Activated T-cell treated with anti-CD3 and anti-CD28 coated beads, Interleukin-2, amount 50 U/mL, for 24 hours (primary cell): Measurements from ENCODE around the gene IGFBP4.

Experiments
- DNase-seq: peaks from one replicate; pipeline ENCODE4 v3.0.0-alpha.2; 2020
- H3K27ac Mint-ChIP-seq: 2 replicates; pipeline ENCODE4 v1.8.0; 2020; ENCODE audit warnings: mild to moderate bottlenecking, mixed read lengths
- H3K27me3 Mint-ChIP-seq: 2 replicates; pipeline ENCODE4 v1.8.0; 2020; ENCODE audit warnings: mixed read lengths
- H3K36me3 Mint-ChIP-seq: 2 replicates; pipeline ENCODE4 v1.8.0; 2020; ENCODE audit warnings: low read depth, mixed read lengths
- H3K4me1 Mint-ChIP-seq: 2 replicates; pipeline ENCODE4 v1.8.0; 2020; ENCODE audit warnings: low read depth, mixed read lengths
- H3K4me3 Mint-ChIP-seq: 2 replicates; pipeline ENCODE4 v1.8.0; 2020; ENCODE audit warnings: mild to moderate bottlenecking, moderate library complexity, mixed read lengths
- H3K9me3 Mint-ChIP-seq: 2 replicates; pipeline ENCODE4 v1.8.0; 2020; ENCODE audit warnings: mixed read lengths

Gene IGFBP4

GRCh38 chr17:40496634-40497420 lies 53.6 kb downstream of the IGFBP4 start:
- Mint-ChIP-seq H3K36me3 (no peaks in the 10 kb centered on the region), H3K9me3 (no peaks in the 10 kb centered on the region), H3K4me1 (peaks cover 6% of the 10 kb centered on the region), H3K4me3 (no peak overlapping the region), H3K27me3 (peaks cover 3% of the 10 kb centered on the region), H3K27ac (no peak overlapping the region)
- DNase-seq: no peak

GRCh38 chr17:40497695-40498094 lies 54.4 kb downstream of the IGFBP4 start:
- H3K27me3 Mint-ChIP-seq: peaks cover 3% of the 10 kb centered on the region
- no peak for DNase-seq
- H3K27ac Mint-ChIP-seq: no peak overlapping the region
- H3K4me1 Mint-ChIP-seq: peaks cover 5% of the 10 kb centered on the region
- no peaks in the 10 kb centered on the region for H3K36me3 Mint-ChIP-seq
- H3K9me3 Mint-ChIP-seq: no peaks in the 10 kb centered on the region
- H3K4me3 Mint-ChIP-seq: no peak overlapping the region

- no peaks in the 10 kb centered on the region for H3K36me3 Mint-ChIP-seq
- H3K4me1 Mint-ChIP-seq: peaks cover 5% of the 10 kb centered on the region
- no peak overlapping the region for H3K4me3 Mint-ChIP-seq
- DNase-seq: no peak
- no peaks in the 10 kb centered on the region for H3K9me3 Mint-ChIP-seq
- no peak overlapping the region for H3K27ac Mint-ChIP-seq
- peaks cover 3% of the 10 kb centered on the region for H3K27me3 Mint-ChIP-seq
These were observed 55.2 kb downstream of the IGFBP4 start for GRCh38 chr17:40498281-40499084.

- Mint-ChIP-seq H3K4me3 (no peak overlapping the region), H3K36me3 (no peaks in the 10 kb centered on the region), H3K9me3 (no peaks in the 10 kb centered on the region), H3K4me1 (no peaks in the 10 kb centered on the region), H3K27ac (no peak overlapping the region), H3K27me3 (peaks cover 3% of the 10 kb centered on the region)
- DNase-seq: no peak
These were observed 56.4 kb downstream of the IGFBP4 start for GRCh38 chr17:40499551-40500189.

DNA sequence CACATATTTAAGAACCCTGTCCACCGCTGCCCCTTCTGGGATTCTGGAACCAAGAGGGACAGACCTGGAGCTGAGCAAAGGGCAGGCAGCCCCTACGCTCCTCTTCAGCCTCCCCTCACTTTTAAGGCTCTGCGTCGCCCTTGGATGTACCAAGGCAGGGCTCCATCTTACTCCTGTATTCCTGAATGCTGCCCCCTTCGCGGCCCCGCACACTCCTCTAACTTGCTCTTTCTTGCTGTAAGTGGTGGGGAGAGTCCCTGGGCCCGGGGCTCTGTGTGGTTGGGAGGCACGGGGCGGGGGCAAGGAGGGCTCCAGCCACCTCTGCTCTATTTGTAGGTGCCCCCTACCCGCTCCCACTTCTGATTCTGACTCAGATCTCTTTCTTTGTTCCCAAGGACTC lies 56.9 kb downstream of the IGFBP4 start:
- H3K4me1 Mint-ChIP-seq: no peaks in the 10 kb centered on the region

GRCh38 chr17:40500709-40501108 lies 57.5 kb downstream of the IGFBP4 start:
- H3K4me1 Mint-ChIP-seq: no peaks in the 10 kb centered on the region
- no peaks in the 10 kb centered on the region for H3K9me3 Mint-ChIP-seq
- no peaks in the 10 kb centered on the region for H3K36me3 Mint-ChIP-seq
- H3K27me3 Mint-ChIP-seq: peaks cover 3% of the 10 kb centered on the region
- no peak overlapping the region for H3K27ac Mint-ChIP-seq
- DNase-seq: no peak
- H3K4me3 Mint-ChIP-seq: no peak overlapping the region

More for the DNA sequence above, 56.9 kb downstream of the IGFBP4 start:
- Mint-ChIP-seq H3K27me3 (peaks cover 3% of the 10 kb centered on the region), H3K4me3 (no peak overlapping the region), H3K36me3 (no peaks in the 10 kb centered on the region), H3K9me3 (no peaks in the 10 kb centered on the region), H3K27ac (no peak overlapping the region)
- no peak for DNase-seq

GRCh38 chr17:40501499-40501911 lies 58.3 kb downstream of the IGFBP4 start, which contains the start of gene TNS4:
TSS of gene TNS4 (minus strand) at chr17:40501623. CDS start at chr17:40496425, 5,198 bp downstream.
- Mint-ChIP-seq H3K27me3 (peaks cover 3% of the 10 kb centered on the region), H3K27ac (no peak within 1 kb of the TSS), H3K36me3 (no peaks in the 10 kb centered on the region), H3K9me3 (no peaks in the 10 kb centered on the region), H3K4me3 (no peak within 1 kb of the TSS), H3K4me1 (no peaks in the 10 kb centered on the region)
- no peak for DNase-seq

GRCh38 chr17:40502716-40503115 lies 59.5 kb downstream of the IGFBP4 start:
- Mint-ChIP-seq H3K9me3 (no peaks in the 10 kb centered on the region), H3K4me1 (no peaks in the 10 kb centered on the region), H3K4me3 (no peak overlapping the region), H3K27ac (no peak overlapping the region), H3K36me3 (no peaks in the 10 kb centered on the region), H3K27me3 (peaks cover 3% of the 10 kb centered on the region)
- no peak for DNase-seq

DNA sequence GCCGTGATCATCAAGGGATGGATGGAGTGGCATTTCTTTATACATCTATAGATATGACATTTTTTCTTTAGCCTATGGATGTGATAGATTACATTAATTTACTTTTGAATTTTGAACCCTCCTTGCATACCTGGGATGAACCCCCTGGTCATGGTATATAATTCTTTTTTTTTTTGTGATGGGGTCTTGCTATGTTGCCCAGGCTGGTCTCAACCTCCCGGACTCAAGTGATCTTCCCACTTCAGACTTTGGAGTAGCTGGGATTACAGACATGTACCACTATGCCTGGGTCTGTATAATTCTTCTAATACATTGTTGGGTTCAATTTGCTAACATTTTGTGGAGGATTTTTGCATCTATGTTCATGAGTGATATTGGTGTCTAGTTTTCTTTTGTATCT lies 59.9 kb downstream of the IGFBP4 start:
- Mint-ChIP-seq H3K27me3 (peaks cover 3% of the 10 kb centered on the region), H3K27ac (no peak overlapping the region), H3K36me3 (no peaks in the 10 kb centered on the region), H3K4me1 (no peaks in the 10 kb centered on the region), H3K4me3 (no peak overlapping the region), H3K9me3 (no peaks in the 10 kb centered on the region)
- DNase-seq: no peak

GRCh38 chr17:40506786-40507185 lies 63.5 kb downstream of the IGFBP4 start:
- DNase-seq: no peak
- H3K9me3 Mint-ChIP-seq: no peaks in the 10 kb centered on the region
- no peak overlapping the region for H3K27ac Mint-ChIP-seq
- H3K4me3 Mint-ChIP-seq: no peak overlapping the region
- H3K4me1 Mint-ChIP-seq: no peaks in the 10 kb centered on the region
- H3K36me3 Mint-ChIP-seq: no peaks in the 10 kb centered on the region
- H3K27me3 Mint-ChIP-seq: no peaks in the 10 kb centered on the region
